Stimulated activated CD8-positive, alpha-beta memory T cell treated with anti-CD3 and anti-CD28 coated beads, Interleukin-15, amount 100 ng/mL, for 4 hours (primary cell): ENCODE results near the gene TLR5.

Experiments
- DNase-seq, 2 donors: peaks; one replicate each; pipeline ENCODE4 v3.0.0-alpha.2; 2020; ENCODE audit warnings: low read depth in 2 of 2

Gene TLR5

GRCh38 chr1:223147873-223148272, 4.8 kb upstream of the TLR5 start:
- DNase-seq, result no peak

- no peak for DNase-seq
Measured at GRCh38 chr1:223147409-223147808, 4.4 kb upstream of the TLR5 start.

- no peak for DNase-seq
Measured at GRCh38 chr1:223146745-223147144, 3.7 kb upstream of the TLR5 start.

GRCh38 chr1:223144914-223145313, 1.9 kb upstream of the TLR5 start:
- no peak for DNase-seq

- DNase-seq, result no peak
Measured at GRCh38 chr1:223144431-223144830, 1.4 kb upstream of the TLR5 start.

- DNase-seq, result peak in 1 of 2 donors; percentile 24
Measured at GRCh38 chr1:223143537-223144248, 645 bp upstream of the TLR5 start.

- no peak for DNase-seq
Measured at GRCh38 chr1:223142269-223142668, 779 bp downstream of the TLR5 start.

GRCh38 chr1:223140611-223141405, 2.2 kb downstream of the TLR5 start:
- DNase-seq, result no peak

- no peak for DNase-seq
Measured at GRCh38 chr1:223137455-223138085, 5.5 kb downstream of the TLR5 start.

GRCh38 chr1:223136086-223136485, 7.0 kb downstream of the TLR5 start:
- DNase-seq, result no peak

- DNase-seq, result no peak
Measured at GRCh38 chr1:223135176-223135942, 7.7 kb downstream of the TLR5 start.

GRCh38 chr1:223133824-223134435, 9.1 kb downstream of the TLR5 start:
- peak; percentile 48 to 59 for DNase-seq

- DNase-seq, result no peak
Measured at GRCh38 chr1:223133306-223133823, 9.7 kb downstream of the TLR5 start.

- DNase-seq, result peak; percentile 17 to 27
Measured at GRCh38 chr1:223129229-223129901, 13.7 kb downstream of the TLR5 start.

- no peak for DNase-seq
Measured at GRCh38 chr1:223126741-223127140, 16.3 kb downstream of the TLR5 start.

- no peak for DNase-seq
Measured at GRCh38 chr1:223125766-223126165, 17.3 kb downstream of the TLR5 start.

- no peak for DNase-seq
Measured at GRCh38 chr1:223123011-223123610, 19.9 kb downstream of the TLR5 start.

GRCh38 chr1:223118418-223118817, 24.6 kb downstream of the TLR5 start:
- no peak for DNase-seq

- no peak for DNase-seq
Measured at GRCh38 chr1:223116950-223117349, 26.1 kb downstream of the TLR5 start.

- no peak for DNase-seq
Measured at GRCh38 chr1:223114871-223115270, 28.2 kb downstream of the TLR5 start.
